GM12873 (cell line): ENCODE data around the gene LRRC23.

Source experiments
- TF ChIP-seq, protein P1 (sequence below): IDR thresholded peaks from 2 replicates; pipeline ENCODE4 v1.5.1; 2012; ENCODE audit warnings: low read depth, mild to moderate bottlenecking, moderate library complexity, low read length, control low read depth; ENCODE audit not compliant: insufficient read depth; ENCODE audit errors: missing control alignments

Gene LRRC23

GRCh38 chr12:6914246-6914946, 9.8 kb downstream of the LRRC23 start, which contains the start of gene ENO2:
ENO2 (plus strand) TSS chr12:6914580; CDS start chr12:6915833, 1,253 bp downstream.
- TF ChIP-seq, protein P1, sequence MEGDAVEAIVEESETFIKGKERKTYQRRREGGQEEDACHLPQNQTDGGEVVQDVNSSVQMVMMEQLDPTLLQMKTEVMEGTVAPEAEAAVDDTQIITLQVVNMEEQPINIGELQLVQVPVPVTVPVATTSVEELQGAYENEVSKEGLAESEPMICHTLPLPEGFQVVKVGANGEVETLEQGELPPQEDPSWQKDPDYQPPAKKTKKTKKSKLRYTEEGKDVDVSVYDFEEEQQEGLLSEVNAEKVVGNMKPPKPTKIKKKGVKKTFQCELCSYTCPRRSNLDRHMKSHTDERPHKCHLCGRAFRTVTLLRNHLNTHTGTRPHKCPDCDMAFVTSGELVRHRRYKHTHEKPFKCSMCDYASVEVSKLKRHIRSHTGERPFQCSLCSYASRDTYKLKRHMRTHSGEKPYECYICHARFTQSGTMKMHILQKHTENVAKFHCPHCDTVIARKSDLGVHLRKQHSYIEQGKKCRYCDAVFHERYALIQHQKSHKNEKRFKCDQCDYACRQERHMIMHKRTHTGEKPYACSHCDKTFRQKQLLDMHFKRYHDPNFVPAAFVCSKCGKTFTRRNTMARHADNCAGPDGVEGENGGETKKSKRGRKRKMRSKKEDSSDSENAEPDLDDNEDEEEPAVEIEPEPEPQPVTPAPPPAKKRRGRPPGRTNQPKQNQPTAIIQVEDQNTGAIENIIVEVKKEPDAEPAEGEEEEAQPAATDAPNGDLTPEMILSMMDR = no peak

DNA sequence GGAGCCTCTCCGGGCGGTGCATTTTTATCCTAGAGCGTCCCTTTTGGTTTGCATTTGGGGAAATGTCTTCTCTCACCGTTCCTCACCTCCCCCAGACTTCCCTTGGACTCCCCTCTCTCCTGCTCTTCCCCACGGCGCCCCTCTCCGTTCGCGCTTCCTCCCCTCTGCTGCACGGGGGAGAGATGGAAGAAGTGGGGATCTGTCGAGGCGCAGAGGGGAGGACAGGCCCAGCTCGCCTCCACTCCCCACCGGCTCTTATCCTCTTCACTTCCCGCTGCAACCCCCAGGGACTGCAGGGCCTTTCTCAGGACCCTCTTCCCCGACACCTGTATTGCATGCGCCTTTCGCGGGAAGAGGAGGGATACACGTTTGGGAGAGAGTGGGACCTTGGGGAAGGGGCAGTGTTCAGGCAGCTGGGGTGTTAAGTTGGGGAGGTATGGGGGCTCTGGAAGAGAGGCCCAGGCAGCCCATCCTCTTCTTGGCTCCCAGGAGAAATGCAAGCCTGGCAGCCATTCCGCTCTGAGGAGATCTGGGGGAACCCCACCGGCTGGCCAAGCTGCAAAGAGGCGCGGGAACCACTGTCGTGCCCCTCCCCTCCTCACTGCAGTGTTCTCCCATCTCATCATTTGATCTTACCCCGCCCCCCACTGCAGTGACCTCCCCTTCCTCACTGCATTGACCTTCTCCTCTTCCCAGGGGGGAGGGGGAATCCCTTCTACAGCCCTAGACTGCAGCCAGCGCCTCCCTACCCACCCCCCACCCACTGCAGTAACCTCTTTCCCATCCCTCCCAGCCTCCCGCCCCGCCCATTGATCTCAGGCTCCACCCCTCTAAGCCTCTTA, 10.5 kb downstream of the LRRC23 start:
- TF ChIP-seq, protein P1 = no peak

DNA sequence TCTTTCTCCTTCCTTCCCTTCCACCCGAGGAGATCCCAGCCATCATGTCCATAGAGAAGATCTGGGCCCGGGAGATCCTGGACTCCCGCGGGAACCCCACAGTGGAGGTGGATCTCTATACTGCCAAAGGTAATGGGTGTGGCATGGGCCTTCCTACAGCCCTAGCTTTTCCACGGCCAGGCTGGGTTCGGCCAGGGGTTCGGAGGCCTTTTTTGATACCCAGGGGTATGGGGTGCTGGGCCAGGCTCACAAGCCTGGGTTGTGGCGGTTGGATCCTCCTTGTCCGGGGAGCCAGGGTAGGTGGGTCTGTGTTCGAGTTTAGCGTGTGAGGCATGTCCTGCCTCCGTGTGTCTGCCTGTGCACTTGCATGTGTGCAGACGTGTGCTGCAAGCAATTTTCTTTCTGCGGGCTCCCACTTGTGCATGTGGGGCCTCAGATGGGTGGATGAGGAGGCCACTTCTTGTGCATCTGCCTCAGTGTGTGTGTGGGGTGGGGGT, 11.2 kb downstream of the LRRC23 start:
- TF ChIP-seq, protein P1 = no peak

DNA sequence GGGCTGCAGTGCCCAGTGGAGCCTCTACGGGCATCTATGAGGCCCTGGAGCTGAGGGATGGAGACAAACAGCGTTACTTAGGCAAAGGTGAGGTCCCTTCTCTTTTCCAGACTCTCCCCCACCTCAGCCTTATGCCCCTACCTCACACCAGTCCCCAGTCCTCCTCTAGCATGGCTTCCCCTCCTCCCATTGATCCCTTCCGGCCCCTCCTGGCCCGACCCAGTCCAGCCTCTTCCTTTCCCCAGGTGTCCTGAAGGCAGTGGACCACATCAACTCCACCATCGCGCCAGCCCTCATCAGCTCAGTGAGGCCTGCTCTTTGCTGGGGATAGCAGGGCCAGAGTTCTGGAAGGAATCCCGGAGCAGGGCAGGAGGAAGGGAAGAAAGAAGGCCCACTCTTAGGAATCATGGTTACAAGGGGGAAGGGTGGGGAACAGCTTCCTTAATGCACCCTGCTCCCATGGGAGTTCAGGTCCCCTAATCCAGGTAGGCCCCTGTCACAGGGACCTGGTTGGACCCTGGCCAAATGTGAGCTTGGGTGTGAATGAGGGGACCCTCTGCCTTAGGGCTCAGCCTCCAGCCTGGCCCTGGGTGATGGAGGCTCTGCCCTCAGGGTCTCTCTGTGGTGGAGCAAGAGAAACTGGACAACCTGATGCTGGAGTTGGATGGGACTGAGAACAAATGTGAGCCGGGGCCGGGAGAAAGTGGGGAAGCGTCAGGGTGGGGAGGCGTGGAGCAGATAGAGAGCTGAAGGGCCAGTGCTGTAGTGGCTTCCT, 12.0 kb downstream of the LRRC23 start:
- TF ChIP-seq, protein P1 = no peak

DNA sequence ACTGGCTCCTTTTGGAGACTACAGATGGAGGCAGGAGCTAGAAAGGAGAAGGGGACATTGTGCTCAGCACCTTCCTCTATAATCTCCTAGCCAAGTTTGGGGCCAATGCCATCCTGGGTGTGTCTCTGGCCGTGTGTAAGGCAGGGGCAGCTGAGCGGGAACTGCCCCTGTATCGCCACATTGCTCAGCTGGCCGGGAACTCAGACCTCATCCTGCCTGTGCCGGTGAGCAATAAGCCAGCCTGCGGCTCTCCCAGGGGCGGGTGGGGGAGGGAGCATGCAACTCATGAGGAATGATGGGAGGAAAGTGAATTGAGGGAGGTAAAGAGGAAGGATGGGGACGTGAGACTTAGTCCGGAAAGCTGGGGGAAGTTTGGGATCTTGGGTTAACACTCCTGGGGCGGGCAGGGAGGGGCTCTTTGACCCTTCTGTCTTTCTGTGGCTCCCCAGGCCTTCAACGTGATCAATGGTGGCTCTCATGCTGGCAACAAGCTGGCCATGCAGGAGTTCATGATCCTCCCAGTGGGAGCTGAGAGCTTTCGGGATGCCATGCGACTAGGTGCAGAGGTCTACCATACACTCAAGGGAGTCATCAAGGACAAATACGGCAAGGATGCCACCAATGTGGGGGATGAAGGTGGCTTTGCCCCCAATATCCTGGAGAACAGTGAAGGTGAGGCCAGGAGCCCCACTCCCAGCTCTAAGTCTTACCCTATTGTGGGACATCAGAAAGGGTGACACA, 13.0 kb downstream of the LRRC23 start:
- TF ChIP-seq, protein P1 = no peak

- TF ChIP-seq, protein P1 = no peak
Measured at GRCh38 chr12:6919588-6919987, 15.0 kb downstream of the LRRC23 start.
